HG02943 (cell line): ENCODE results near the gene SLC40A1.

Source experiments
- ATAC-seq: cut with Tn5 transposase; IDR thresholded peaks from one replicate; pipeline ENCODE4 v1.9.1; 2021; ENCODE audit warnings: mild to moderate bottlenecking, low read depth, moderate library complexity; ENCODE audit not compliant: unreplicated experiment

Gene SLC40A1

GRCh38 chr2:189544318-189545042 is 36.1 kb downstream of the SLC40A1 start:
- no peak for ATAC-seq

GRCh38 chr2:189543367-189543766 is 37.2 kb downstream of the SLC40A1 start:
- no peak for ATAC-seq

- no peak for ATAC-seq
Measured at GRCh38 chr2:189542145-189542882, 38.3 kb downstream of the SLC40A1 start.

- no peak for ATAC-seq
Measured at GRCh38 chr2:189541591-189541990, 39.0 kb downstream of the SLC40A1 start.

- ATAC-seq: no peak
Measured at GRCh38 chr2:189540551-189540950, 40.0 kb downstream of the SLC40A1 start.

- ATAC-seq: no peak
Measured at GRCh38 chr2:189538402-189538801, 42.2 kb downstream of the SLC40A1 start.

- no peak for ATAC-seq
Measured at GRCh38 chr2:189536830-189537229, 43.8 kb downstream of the SLC40A1 start.

- ATAC-seq: no peak
Measured at GRCh38 chr2:189534854-189535832, 45.4 kb downstream of the SLC40A1 start.

GRCh38 chr2:189533288-189534035 is 47.1 kb downstream of the SLC40A1 start:
- no peak for ATAC-seq

GRCh38 chr2:189530965-189531637 is 49.5 kb downstream of the SLC40A1 start:
- no peak for ATAC-seq

GRCh38 chr2:189528617-189529016 is 52.0 kb downstream of the SLC40A1 start:
- ATAC-seq: no peak

GRCh38 chr2:189527812-189528592 is 52.6 kb downstream of the SLC40A1 start:
- no peak for ATAC-seq

GRCh38 chr2:189527041-189527750 is 53.4 kb downstream of the SLC40A1 start:
- ATAC-seq: no peak

GRCh38 chr2:189526241-189526640 is 54.3 kb downstream of the SLC40A1 start:
- ATAC-seq: no peak

- ATAC-seq: no peak
Measured at GRCh38 chr2:189524746-189525145, 55.8 kb downstream of the SLC40A1 start.

GRCh38 chr2:189522435-189523151 is 58.0 kb downstream of the SLC40A1 start:
- ATAC-seq: no peak

- no peak for ATAC-seq
Measured at GRCh38 chr2:189521699-189522434, 58.7 kb downstream of the SLC40A1 start.
